ENCODE data around the gene RAB5A. TPM values are rescaled to one million over a fixed set of nuclear protein-coding genes. Genes with fewer than 3 reads are reported as not detected.

Gene RAB5A
- total RNA-seq, 1 donor = 69.1 TPM

DNA sequence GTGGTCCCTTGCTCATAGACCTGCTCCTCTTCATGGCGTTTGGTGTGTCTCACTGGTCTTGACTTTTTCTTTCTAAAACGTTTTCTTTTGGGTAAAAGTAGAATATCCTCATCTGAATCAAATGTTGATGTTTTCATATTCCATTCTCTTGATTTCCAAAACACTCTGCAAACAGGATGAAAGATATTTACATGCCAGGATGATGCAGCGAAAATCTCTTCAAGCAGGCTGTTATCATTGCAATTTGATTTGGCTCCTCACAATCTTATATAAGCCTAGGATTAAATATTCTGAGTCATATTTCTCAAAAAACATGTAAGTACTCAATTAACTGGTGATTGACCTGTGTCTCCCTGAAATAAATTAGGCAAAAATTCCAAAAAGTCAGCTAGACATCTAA, 55.0 kb downstream of the RAB5A start:
- Histone ChIP-seq H3K79me2 (ENCODE audit: insufficient read depth, low read length) (no peaks in the 10 kb centered on the region), H3K4me3 (ENCODE audit: insufficient read depth, low read length) (no peak overlapping the region), H3K27ac (ENCODE audit: low read depth, low read length) (no peak overlapping the region), H4K20me1 (ENCODE audit: insufficient read depth, low read length) (no peaks in the 10 kb centered on the region), H3K9me3 (ENCODE audit: low read depth, low read length) (no peaks in the 10 kb centered on the region), H2AFZ (ENCODE audit: low read length) (no peak overlapping the region), H3K36me3 (ENCODE audit: insufficient read depth, low read length) (no peaks in the 10 kb centered on the region), H3K4me2 (ENCODE audit: insufficient read depth, low read length) (no peak overlapping the region), H3K4me1 (ENCODE audit: insufficient read depth, low read length) (no peaks in the 10 kb centered on the region), H3K27me3 (ENCODE audit: insufficient read depth, low read length) (no peaks in the 10 kb centered on the region)
- DNase-seq (ENCODE audit: insufficient read length, low spot score, missing footprints) = no peak
- no peak for TF ChIP-seq CTCF (IDR thresholded peaks at IDR 0.05; ENCODE audit: extremely low read depth, low read depth, low read length)

GRCh38 chr3:20007960-20008359, 61.1 kb downstream of the RAB5A start:
- H3K4me2 ChIP-seq (ENCODE audit: insufficient read depth, low read length) = no peak overlapping the region
- no peaks in the 10 kb centered on the region for H3K9me3 ChIP-seq (ENCODE audit: low read depth, low read length)
- no peaks in the 10 kb centered on the region for H3K27me3 ChIP-seq (ENCODE audit: insufficient read depth, low read length)
- TF ChIP-seq CTCF (IDR thresholded peaks at IDR 0.05; ENCODE audit: extremely low read depth, low read depth, low read length) = no peak
- H2AFZ ChIP-seq (ENCODE audit: low read length) = no peak overlapping the region
- no peak overlapping the region for H3K4me3 ChIP-seq (ENCODE audit: insufficient read depth, low read length)
- H3K4me1 ChIP-seq (ENCODE audit: insufficient read depth, low read length) = no peaks in the 10 kb centered on the region
- no peak overlapping the region for H3K27ac ChIP-seq (ENCODE audit: low read depth, low read length)
- H4K20me1 ChIP-seq (ENCODE audit: insufficient read depth, low read length) = no peaks in the 10 kb centered on the region
- H3K36me3 ChIP-seq (ENCODE audit: insufficient read depth, low read length) = no peaks in the 10 kb centered on the region
- H3K79me2 ChIP-seq (ENCODE audit: insufficient read depth, low read length) = no peaks in the 10 kb centered on the region
- DNase-seq (ENCODE audit: insufficient read length, low spot score, missing footprints) = no peak

GRCh38 chr3:20008646-20009045, 61.7 kb downstream of the RAB5A start:
- Histone ChIP-seq H4K20me1 (ENCODE audit: insufficient read depth, low read length) (no peaks in the 10 kb centered on the region), H3K36me3 (ENCODE audit: insufficient read depth, low read length) (no peaks in the 10 kb centered on the region), H3K4me3 (ENCODE audit: insufficient read depth, low read length) (no peak overlapping the region), H3K27ac (ENCODE audit: low read depth, low read length) (no peak overlapping the region), H3K4me1 (ENCODE audit: insufficient read depth, low read length) (no peaks in the 10 kb centered on the region), H3K27me3 (ENCODE audit: insufficient read depth, low read length) (no peaks in the 10 kb centered on the region), H3K4me2 (ENCODE audit: insufficient read depth, low read length) (no peak overlapping the region), H3K9me3 (ENCODE audit: low read depth, low read length) (no peaks in the 10 kb centered on the region), H2AFZ (ENCODE audit: low read length) (no peak overlapping the region), H3K79me2 (ENCODE audit: insufficient read depth, low read length) (no peaks in the 10 kb centered on the region)
- TF ChIP-seq CTCF (IDR thresholded peaks at IDR 0.05; ENCODE audit: extremely low read depth, low read depth, low read length) = no peak
- no peak for DNase-seq (ENCODE audit: insufficient read length, low spot score, missing footprints)

DNA sequence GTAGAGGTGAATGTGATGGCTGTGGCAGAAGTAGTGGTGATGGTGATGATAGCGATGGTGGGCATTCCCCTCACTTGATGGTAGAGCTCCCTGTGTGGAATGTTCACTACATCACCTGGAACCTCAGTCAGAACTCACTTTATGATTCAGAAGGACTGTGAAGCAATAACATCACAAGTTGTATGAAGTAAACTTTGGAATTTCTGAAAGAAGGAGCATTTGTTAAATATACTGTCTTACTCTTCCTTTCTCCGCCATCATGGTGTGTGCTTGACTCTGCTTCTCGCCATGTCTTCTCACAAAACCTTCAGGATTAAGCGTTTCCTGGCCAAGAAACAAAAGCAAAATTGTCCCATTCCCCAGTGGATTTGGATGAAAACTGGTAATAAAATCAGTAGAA, 65.3 kb downstream of the RAB5A start, which contains the start of gene PP2D1:
PP2D1 (minus strand) TSS at position 101 of the 400 bp plus-strand sequence. CDS start 192 bp downstream, outside the sequence.
- H3K4me2 ChIP-seq (ENCODE audit: insufficient read depth, low read length) = no peak within 1 kb of the TSS
- H3K27ac ChIP-seq (ENCODE audit: low read depth, low read length) = no peak within 1 kb of the TSS
- no peaks in the 10 kb centered on the region for H4K20me1 ChIP-seq (ENCODE audit: insufficient read depth, low read length)
- no peaks in the 10 kb centered on the region for H3K27me3 ChIP-seq (ENCODE audit: insufficient read depth, low read length)
- H3K79me2 ChIP-seq (ENCODE audit: insufficient read depth, low read length) = no peaks in the 10 kb centered on the region
- no peaks in the 10 kb centered on the region for H3K36me3 ChIP-seq (ENCODE audit: insufficient read depth, low read length)
- TF ChIP-seq CTCF (IDR thresholded peaks at IDR 0.05; ENCODE audit: extremely low read depth, low read depth, low read length) = no peak
- H3K9me3 ChIP-seq (ENCODE audit: low read depth, low read length) = no peaks in the 10 kb centered on the region
- H3K4me1 ChIP-seq (ENCODE audit: insufficient read depth, low read length) = no peaks in the 10 kb centered on the region
- no peak within 1 kb of the TSS for H3K4me3 ChIP-seq (ENCODE audit: insufficient read depth, low read length)
- H2AFZ ChIP-seq (ENCODE audit: low read length) = no peak within 1 kb of the TSS
- no peak for DNase-seq (ENCODE audit: insufficient read length, low spot score, missing footprints)

Measured in osteoblast (primary cell).